Measurements from ENCODE around the gene GPHN.

DNA sequence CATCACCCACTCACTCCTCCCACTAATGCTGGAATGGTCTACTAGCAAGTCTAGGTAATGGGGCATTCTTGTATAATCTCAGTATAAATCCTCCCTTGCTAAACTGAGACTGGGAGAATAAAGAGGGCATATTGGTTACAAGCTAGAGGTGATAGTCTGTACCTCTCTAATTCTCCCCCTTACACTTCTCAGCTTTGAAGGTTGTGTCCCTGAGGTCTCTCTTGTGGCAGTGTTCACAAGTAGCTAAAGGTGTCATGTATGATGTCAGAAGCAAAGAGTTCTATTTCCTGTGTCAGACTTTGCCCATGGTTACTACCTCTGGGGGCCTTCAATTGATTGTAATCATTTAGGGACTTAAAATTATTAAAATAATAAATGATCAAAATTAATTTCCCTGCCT lies 48.3 kb upstream of the GPHN start:
- TF ChIP-seq EZH2 (IDR thresholded peaks at IDR 0.05; ENCODE audit: borderline replicate concordance, low read depth, low read length, severe bottlenecking) = no peak
- no peak for TF ChIP-seq POLR2A (IDR thresholded peaks at IDR 0.05; ENCODE audit: low read depth, low read length)
- TF ChIP-seq CTCF (IDR thresholded peaks at IDR 0.05; ENCODE audit: extremely low read depth in 1 of 2, insufficient read depth in 1 of 2, low read depth in 1 of 2, low read length in 2 of 2) = no peak
- no peak for TF ChIP-seq GATA2 (IDR thresholded peaks at IDR 0.05; ENCODE audit: insufficient read depth, insufficient read length, low read depth, low read length)
- TF ChIP-seq, protein P1, sequence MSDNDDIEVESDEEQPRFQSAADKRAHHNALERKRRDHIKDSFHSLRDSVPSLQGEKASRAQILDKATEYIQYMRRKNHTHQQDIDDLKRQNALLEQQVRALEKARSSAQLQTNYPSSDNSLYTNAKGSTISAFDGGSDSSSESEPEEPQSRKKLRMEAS (IDR thresholded peaks at IDR 0.05; ENCODE audit: insufficient read depth, insufficient read length) = no peak
- TF ChIP-seq JUN (IDR thresholded peaks at IDR 0.05; ENCODE audit: borderline replicate concordance, insufficient read depth, insufficient read length, low read depth) = no peak
- TF ChIP-seq POLR2AphosphoS5 (IDR thresholded peaks at IDR 0.05; ENCODE audit: insufficient read depth, low read depth, low read length) = no peak
- no peak for TF ChIP-seq MYC (IDR thresholded peaks at IDR 0.05; ENCODE audit: low read depth, low read length)
